T-helper 1 cell treated with Interleukin-12 subunit alpha and Interleukin-12 subunit beta and Interleukin-4 antibody, amounts not matched to agents 30 ng/mL and 1 ng/mL, for 36 hours (primary cell): ENCODE data around the gene ERN2. TPM values are rescaled to one million over a fixed set of nuclear protein-coding genes. Genes with fewer than 3 reads are reported as not detected.

Experiments
- intact Hi-C: fragments of 100-400 bp; cut with micrococcal nuclease; formaldehyde crosslinking; loops from one replicate; pipeline ENCODE4 v1.15.1; 2024
- total RNA-seq: library from RNA; stranded (reverse); gene quantifications from 2 replicates; pipeline ENCODE4 v1.2.3, GENCODE V29; 2022

The ERN2 gene
- total RNA-seq, 1 donor from 2014 or later = not detected

GRCh38 chr16:23650674-23651416 lies 62.2 kb downstream of the ERN2 start:
- intact Hi-C loops = no loop called here

- intact Hi-C loops = loop anchor here (5.0 kb wide), 1 partner anchor 1090 kb away; no protein-coding TSS in a partner anchor
These were observed 70.7 kb downstream of the ERN2 start for GRCh38 chr16:23642246-23642774.

- intact Hi-C loops = loop anchor here (1.0 to 5.0 kb wide), 7 partner anchors 37 to 1091 kb away; partner anchors contain the start of genes COG7, EARS2, GGA2 and NDUFAB1
These were observed 71.9 kb downstream of the ERN2 start, which contains the start of the genes DCTN5 and PALB2 for GRCh38 chr16:23640931-23641765. Gene DCTN5 (plus strand): TSS chr16:23641466. CDS start chr16:23641543, 77 bp downstream. Gene PALB2 (minus strand): TSS chr16:23641310. CDS start chr16:23641157, 153 bp downstream.

GRCh38 chr16:23640615-23640930 lies 72.4 kb downstream of the ERN2 start:
- intact Hi-C loops = loop anchor here (2.0 to 5.0 kb wide), 2 partner anchors 188 to 1092 kb away; partner anchors contain the start of gene COG7

Other genes with a start within 250 kb of the ERN2 start
- gene GGA2, start 202.7 kb downstream of the ERN2 start, total RNA-seq = 92.4 and 96.3 TPM in 2 replicates
- 19.8 and 20.2 TPM in 2 replicates for gene EARS2, start 155.9 kb downstream of the ERN2 start, total RNA-seq
- gene UBFD1, start 155.5 kb downstream of the ERN2 start, total RNA-seq = 54.8 and 57.6 TPM in 2 replicates
- gene NDUFAB1, start 116.9 kb downstream of the ERN2 start, total RNA-seq = 90.3 and 97.2 TPM in 2 replicates
- 26.8 and 27.2 TPM in 2 replicates for gene PALB2, start 71.9 kb downstream of the ERN2 start, total RNA-seq
- 106 and 107 TPM in 2 replicates for gene DCTN5, start 71.8 kb downstream of the ERN2 start, total RNA-seq
- gene PLK1, start 34.3 kb downstream of the ERN2 start, total RNA-seq = 73.4 and 78.1 TPM in 2 replicates
- gene CHP2, start 41.8 kb upstream of the ERN2 start, total RNA-seq = not detected in 2 replicates
- 78.0 and 79.4 TPM in 2 replicates for gene PRKCB, start 122.8 kb upstream of the ERN2 start, total RNA-seq